Measurements from ENCODE around the gene SVOP. TPM values are rescaled to one million over a fixed set of nuclear protein-coding genes. Genes with fewer than 3 reads are reported as not detected.

SVOP gene
- total and polyA plus RNA-seq, 2 of the 4 experiments (the other 2 are of a cell fraction), result not detected

- DNase-seq (no peak), ATAC-seq (ENCODE audit: low read depth) (no peak)
- H4K91ac ChIP-seq (ENCODE audit: insufficient read depth, low read depth, low read length), result no peak overlapping the region
- no peak overlapping the region for H3K9ac ChIP-seq (ENCODE audit: low read depth, low read length)
- H3K4me2 ChIP-seq (ENCODE audit: low read depth, low read length), result no peak overlapping the region
- H2AK9ac ChIP-seq (replicated peaks; ENCODE audit: low read depth, low read length, poor library complexity), result no peak overlapping the region
- H4K5ac ChIP-seq (ENCODE audit: low read depth, low read length), result no peak overlapping the region
- H2BK20ac ChIP-seq (ENCODE audit: low read depth, low read length), result no peak overlapping the region
- no peaks in the 10 kb centered on the region for H4K20me1 ChIP-seq (ENCODE audit: insufficient read depth, low read length)
- no peak for TF ChIP-seq RCOR1 (IDR thresholded peaks at IDR 0.05; ENCODE audit: insufficient replicate concordance, low read length)
- TF ChIP-seq FOS (IDR thresholded peaks at IDR 0.05; ENCODE audit: low read depth, low read length), result no peak
- no peak for TF ChIP-seq ELK1 (IDR thresholded peaks at IDR 0.05; ENCODE audit: borderline replicate concordance, low read depth, low read length)
- TF ChIP-seq NFE2L2 (IDR thresholded peaks at IDR 0.05; ENCODE audit: low read depth, low read length), result no peak
- no peak for TF ChIP-seq CTCF (conservative IDR thresholded peaks at IDR 0.05; ENCODE audit: low read depth, low read length)
- TF ChIP-seq POLR2A (IDR thresholded peaks at IDR 0.05; ENCODE audit: low read depth, low read length), result no peak
- no peak for TF ChIP-seq CHD1 (IDR thresholded peaks at IDR 0.05; ENCODE audit: low read depth, low read length)
- intact Hi-C loops (cut with micrococcal nuclease), result no loop called here
- H3K9me1 ChIP-seq (ENCODE audit: insufficient read depth, low read length), result no peaks in the 10 kb centered on the region
- no peak overlapping the region for H3K4me3 ChIP-seq (ENCODE audit: insufficient read depth, low read depth, low read length)
- no peak overlapping the region for H2AK5ac ChIP-seq (ENCODE audit: low read depth, low read length)
- H2BK5ac ChIP-seq (ENCODE audit: low read depth, low read length, poor library complexity, severe bottlenecking), result no peak overlapping the region
- no peaks in the 10 kb centered on the region for H3K4me1 ChIP-seq (ENCODE audit: control insufficient read depth, insufficient read depth, low read length)
- no peak overlapping the region for H2BK120ac ChIP-seq (ENCODE audit: low read depth, low read length)
- no peaks in the 10 kb centered on the region for H3K79me1 ChIP-seq (ENCODE audit: low read depth in 1 of 2, low read length in 2 of 2)
- dilution Hi-C loops (cut with HindIII; ENCODE audit: low sequenced_read_pairs, unreplicated experiment), result no loop called here
- H3K4ac ChIP-seq (ENCODE audit: low read depth, low read length), result no peak overlapping the region
- no peak overlapping the region for H2AFZ ChIP-seq (replicated peaks; ENCODE audit: low read length, poor library complexity)
- ChIA-PET POLR2A (ENCODE audit: unreplicated experiment) (no interaction called here), CTCF (no interaction called here)
- no peak overlapping the region for H2BK15ac ChIP-seq (ENCODE audit: low read depth, low read length)
- no peak overlapping the region for H3K18ac ChIP-seq (ENCODE audit: low read depth, low read length)
- H3K36me3 ChIP-seq (ENCODE audit: control insufficient read depth, insufficient read depth, low read length), result no peaks in the 10 kb centered on the region
- H3K27ac ChIP-seq (ENCODE audit: insufficient read depth, low read length), result no peak overlapping the region
- H3K27me3 ChIP-seq (ENCODE audit: control insufficient read depth, insufficient read depth, low read length), result peaks cover 10% of the 10 kb centered on the region
- H3K14ac ChIP-seq (replicated peaks; ENCODE audit: low read depth, low read length), result no peak overlapping the region
- WGBS, 2 experiments (ENCODE audit: extremely low coverage in 2 of 2, insufficient read length in 1 of 2), result no CpG with 5 or more reads among the region's 3 CpGs
- H4K8ac ChIP-seq (ENCODE audit: low read depth in 2 of 2, low read length in 2 of 2), result no peak overlapping the region
- no TSS peak for BruUV-seq (replicated peaks)
- no peak overlapping the region for H3K56ac ChIP-seq (ENCODE audit: extremely low read depth, insufficient read depth, low read length)
- in situ Hi-C loops (cut with MboI; ENCODE audit: low sequenced_read_pairs), result no loop called here
- 0 out of 2 replicates have a peak, but pooled peaks cover 5% of the 10 kb centered on the region for H3K9me3 ChIP-seq (ENCODE audit: control insufficient read depth, insufficient read depth, low read length)
- H3K23ac ChIP-seq (ENCODE audit: low read depth, low read length), result no peak overlapping the region
Measured at GRCh38 chr12:108918960-108919642, 101.8 kb downstream of the SVOP start.
